Activated naive CD4-positive, alpha-beta T cell treated with anti-CD3 and anti-CD28 coated beads, Interleukin-2, amount 50 U/mL, for 24 hours (primary cell): ENCODE data around the gene EIF2B4.
"Not testable (repeated sequence)": the region's sequence is repeated elsewhere in the genome, so short reads cannot be mapped to it uniquely, and the experiment has no call there.

Experiments
- H3K27ac Mint-ChIP-seq: one replicate; pipeline ENCODE4 v1.8.0; 2021; ENCODE audit warnings: mild to moderate bottlenecking, mixed read lengths
- H3K27me3 Mint-ChIP-seq: one replicate; pipeline ENCODE4 v1.8.0; 2021; ENCODE audit warnings: mixed read lengths
- H3K36me3 Mint-ChIP-seq: one replicate; pipeline ENCODE4 v1.8.0; 2021; ENCODE audit warnings: mixed read lengths
- H3K4me1 Mint-ChIP-seq: one replicate; pipeline ENCODE4 v1.8.0; 2021; ENCODE audit warnings: mixed read lengths
- H3K4me3 Mint-ChIP-seq: one replicate; pipeline ENCODE4 v1.8.0; 2021; ENCODE audit warnings: mild to moderate bottlenecking, mixed read lengths
- H3K9me3 Mint-ChIP-seq: one replicate; pipeline ENCODE4 v1.8.0; 2021; ENCODE audit warnings: mixed read lengths

Gene EIF2B4

DNA sequence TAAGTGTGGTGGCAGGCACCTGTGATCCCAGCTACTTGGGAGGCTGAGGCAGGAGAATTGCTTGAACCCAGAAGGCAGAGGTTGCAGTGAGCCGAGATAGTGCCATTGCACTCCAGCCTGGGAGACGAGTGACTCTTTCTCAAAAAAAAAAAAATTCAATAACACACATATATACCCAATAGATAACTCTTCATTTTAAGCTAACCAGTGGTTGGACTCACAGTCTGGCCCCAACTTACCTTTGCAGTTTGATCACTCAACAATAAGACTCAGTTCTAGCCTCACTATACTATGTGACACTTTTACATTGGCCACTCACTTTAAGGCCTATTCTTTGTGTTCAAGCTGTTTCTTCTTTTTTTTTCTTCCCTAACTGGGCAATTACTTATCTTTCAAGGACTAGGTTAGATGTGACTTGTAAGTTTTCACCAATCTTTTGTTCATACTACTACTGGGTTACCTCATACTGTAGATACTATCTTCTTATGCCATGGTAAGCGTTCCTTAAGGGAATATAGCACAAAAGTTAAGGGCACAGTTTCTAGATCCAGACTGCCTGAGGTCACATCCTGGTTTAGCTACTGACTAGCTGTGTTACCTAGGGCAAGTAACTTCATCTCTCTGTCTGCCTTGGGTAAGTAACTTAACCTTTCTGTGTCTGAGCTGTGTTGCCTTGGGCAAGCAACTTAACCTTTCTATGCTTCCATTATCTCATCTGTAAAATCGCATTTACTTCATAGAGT is 7.3 kb downstream of the EIF2B4 start:
- Mint-ChIP-seq H3K9me3 (no peaks in the 10 kb centered on the region), H3K4me1 (peaks cover 9% of the 10 kb centered on the region), H3K27ac (no peak overlapping the region), H3K4me3 (no peak overlapping the region), H3K27me3 (no peaks in the 10 kb centered on the region), H3K36me3 (peaks cover 12% of the 10 kb centered on the region)

DNA sequence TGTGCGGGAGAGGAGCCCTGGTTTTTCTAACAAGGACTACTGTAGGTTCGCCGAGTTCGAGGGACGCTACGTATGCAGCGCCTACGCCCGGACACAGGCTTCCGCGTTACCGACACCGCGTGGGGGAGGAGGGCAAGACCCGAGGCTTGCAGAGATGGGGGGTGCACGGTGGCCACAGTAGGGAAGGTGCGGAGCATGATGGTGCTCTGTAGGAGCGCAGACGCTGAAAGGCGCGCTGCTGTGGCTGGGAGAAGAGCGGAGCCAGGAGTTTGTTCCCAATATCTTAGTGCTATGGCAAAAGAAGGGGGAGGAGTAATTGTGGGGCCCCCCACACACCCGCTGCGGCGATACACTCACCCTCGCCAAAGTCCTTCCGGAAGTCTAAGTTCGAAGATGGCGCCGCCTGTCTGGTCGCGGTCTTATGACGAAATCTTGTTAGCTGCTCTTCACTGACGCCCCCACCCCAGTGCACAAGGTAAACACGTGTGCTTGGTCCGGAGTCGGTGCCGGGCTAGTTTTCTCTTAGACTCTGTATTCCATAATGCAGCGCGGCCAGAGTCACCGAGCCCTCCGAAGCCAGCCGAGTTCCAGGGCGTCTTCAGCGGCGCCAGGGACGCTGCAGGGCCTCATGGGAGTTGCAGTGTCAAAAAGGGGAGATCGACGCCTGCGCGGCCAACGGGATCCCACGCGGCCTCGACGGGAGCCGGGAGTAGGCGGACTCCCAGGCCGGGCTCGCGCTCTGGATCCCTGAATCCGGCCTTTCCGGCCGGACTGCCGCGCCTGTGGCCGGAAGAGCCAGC is 13.6 kb downstream of the EIF2B4 start, which contains the start of gene GTF3C2:
GTF3C2 (minus strand) TSS at position 383 of the 800 bp plus-strand sequence. CDS start 13,210 bp downstream, outside the sequence.
- no peaks in the 10 kb centered on the region for H3K9me3 Mint-ChIP-seq
- peaks cover 5% of the 10 kb centered on the region for H3K36me3 Mint-ChIP-seq
- H3K27me3 Mint-ChIP-seq: no peaks in the 10 kb centered on the region
- peak within 1 kb of the TSS; percentile 99 for H3K27ac Mint-ChIP-seq
- peak within 1 kb of the TSS; percentile 98 for H3K4me3 Mint-ChIP-seq
- H3K4me1 Mint-ChIP-seq: peaks cover 56% of the 10 kb centered on the region

DNA sequence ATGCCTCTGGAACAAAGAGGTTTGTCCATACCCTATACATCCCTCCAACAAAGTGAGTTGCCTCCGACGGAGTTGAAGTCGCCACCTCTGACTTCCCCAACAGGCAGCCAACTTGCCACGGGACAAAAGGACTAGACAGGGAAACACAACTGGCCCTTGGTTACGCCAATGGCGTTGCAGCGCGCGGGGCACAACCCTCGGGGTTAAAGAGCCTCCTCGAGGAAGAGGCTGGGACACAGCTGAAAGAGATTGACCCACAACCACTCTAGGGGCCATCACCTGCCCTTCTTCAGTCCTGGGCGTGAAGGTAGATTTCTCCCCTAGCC is 14.1 kb downstream of the EIF2B4 start:
- H3K36me3 Mint-ChIP-seq: peaks cover 5% of the 10 kb centered on the region
- H3K27ac Mint-ChIP-seq: peak overlapping the region; percentile 99
- H3K4me3 Mint-ChIP-seq: peak overlapping the region; percentile 98
- no peaks in the 10 kb centered on the region for H3K27me3 Mint-ChIP-seq
- H3K9me3 Mint-ChIP-seq: no peaks in the 10 kb centered on the region
- peaks cover 60% of the 10 kb centered on the region for H3K4me1 Mint-ChIP-seq

DNA sequence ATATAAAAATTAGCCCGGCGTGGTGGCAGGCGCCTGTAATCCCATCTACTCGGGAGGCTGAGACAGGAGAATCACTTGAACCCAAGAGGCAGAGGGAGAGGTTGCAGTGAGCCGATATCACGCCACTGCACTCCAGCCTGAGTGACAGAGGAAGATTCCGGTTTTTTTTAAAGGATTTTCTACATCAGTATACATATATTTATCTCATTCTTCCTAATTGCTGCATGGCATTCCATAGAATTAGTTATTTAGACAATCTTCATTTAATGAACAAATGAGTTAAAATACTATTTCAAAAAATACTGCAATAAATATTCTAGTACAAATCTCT is 15.6 kb downstream of the EIF2B4 start:
- Mint-ChIP-seq H3K9me3 (no peaks in the 10 kb centered on the region), H3K4me3 (peak overlapping the region; percentile 38), H3K27ac (no peak overlapping the region), H3K36me3 (peaks cover 5% of the 10 kb centered on the region), H3K27me3 (no peaks in the 10 kb centered on the region), H3K4me1 (peaks cover 67% of the 10 kb centered on the region)

DNA sequence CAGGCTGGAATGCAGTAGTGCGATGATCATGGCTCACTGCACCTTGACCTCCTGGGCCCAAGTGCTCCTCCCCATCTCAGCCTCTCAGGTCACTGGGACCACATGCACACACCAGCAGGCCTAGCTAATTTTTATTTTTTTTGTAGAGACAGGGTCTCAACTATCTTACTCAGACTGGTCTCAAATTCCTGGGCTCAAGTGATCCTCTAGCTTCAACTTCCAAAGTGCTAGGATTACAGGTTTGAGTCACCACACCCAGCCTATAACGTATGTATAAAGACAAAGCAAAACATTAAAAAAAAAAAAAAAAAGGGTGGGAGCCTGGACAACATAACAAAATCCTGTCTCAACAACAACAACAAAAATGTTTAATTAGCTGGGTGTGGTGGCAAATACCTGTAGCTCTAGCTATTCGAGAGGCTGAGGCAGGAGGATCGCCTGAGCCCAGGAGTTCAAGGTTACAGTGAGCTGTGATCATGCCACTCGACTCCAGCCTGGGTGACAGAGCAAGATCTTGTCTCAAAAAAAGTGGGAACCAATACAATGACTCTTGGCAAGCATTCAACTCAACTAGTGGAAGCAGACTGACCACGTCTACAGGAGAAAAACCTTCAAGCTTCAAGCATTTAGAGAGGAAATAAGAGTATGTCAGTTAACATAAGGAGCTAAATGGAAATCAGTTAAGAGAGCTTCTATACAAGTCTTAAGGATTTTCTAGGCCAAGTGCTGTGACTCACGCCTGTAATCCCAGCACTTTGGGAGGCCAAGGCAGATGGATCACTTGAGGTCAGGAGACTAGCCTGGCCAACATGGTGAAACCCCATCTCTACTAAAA is 16.2 kb downstream of the EIF2B4 start:
- peak overlapping the region; percentile 38 for H3K4me3 Mint-ChIP-seq
- H3K27me3 Mint-ChIP-seq: no peaks in the 10 kb centered on the region
- H3K4me1 Mint-ChIP-seq: peaks cover 71% of the 10 kb centered on the region
- no peaks in the 10 kb centered on the region for H3K9me3 Mint-ChIP-seq
- peak overlapping the region; percentile 62 for H3K27ac Mint-ChIP-seq
- H3K36me3 Mint-ChIP-seq: peaks cover 7% of the 10 kb centered on the region

DNA sequence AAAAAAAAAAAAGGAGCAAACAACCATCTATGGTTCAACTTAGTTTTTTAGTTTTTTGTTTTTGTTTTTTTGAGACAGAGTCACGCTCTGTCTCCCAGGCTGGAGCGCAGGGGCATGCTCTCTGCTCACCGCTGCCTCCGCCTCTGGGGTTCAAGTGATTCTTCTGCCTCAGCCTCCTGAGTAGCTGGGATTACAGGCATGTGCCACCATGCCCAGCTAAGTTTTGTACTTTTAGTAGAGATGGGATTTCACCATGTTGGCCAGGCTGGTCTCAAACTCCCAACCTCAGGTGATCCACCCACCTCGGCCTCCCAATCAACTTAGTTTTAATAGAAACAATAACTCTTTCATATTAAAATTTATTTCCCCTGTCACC is 16.8 kb downstream of the EIF2B4 start:
- H3K36me3 Mint-ChIP-seq, H3K4me3 Mint-ChIP-seq, H3K9me3 Mint-ChIP-seq, H3K27ac Mint-ChIP-seq, H3K27me3 Mint-ChIP-seq: not testable (repeated sequence)
- peaks cover 67% of the 10 kb centered on the region for H3K4me1 Mint-ChIP-seq

DNA sequence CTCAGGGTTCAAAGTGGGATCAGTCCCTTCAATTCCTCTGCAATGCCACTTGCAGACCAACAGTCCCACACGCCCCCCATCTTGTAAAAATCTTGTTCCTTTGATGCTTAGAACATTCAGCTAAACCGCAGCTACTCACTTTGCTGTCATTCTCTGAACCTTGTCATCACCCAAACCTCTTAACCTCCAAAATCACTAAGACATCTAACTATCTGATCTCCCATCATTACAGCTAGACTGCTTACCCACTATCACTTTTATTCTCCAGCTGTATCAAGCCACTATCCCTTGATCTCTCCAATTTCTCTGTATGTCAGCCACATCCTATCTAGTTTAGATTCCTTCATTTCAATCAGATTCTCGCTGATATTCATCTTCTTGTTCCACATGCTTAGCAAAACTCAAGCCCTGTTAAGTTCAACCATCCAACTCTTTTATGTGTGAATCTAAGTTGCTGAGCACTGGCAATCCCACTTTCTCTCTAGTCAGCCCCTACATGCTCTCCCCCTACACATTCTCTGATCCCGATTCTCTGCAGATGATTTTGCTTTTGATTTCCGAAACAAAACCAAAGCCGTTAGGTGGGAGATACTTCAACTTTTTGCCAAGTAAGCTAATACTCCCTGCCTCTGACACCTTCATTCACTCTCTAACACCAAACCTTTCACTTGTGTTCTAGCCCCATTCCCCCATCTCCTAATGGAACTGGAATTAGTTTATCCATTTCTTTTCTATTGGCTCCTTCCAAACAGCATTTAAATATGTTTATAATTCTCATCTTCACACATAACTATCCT is 18.1 kb downstream of the EIF2B4 start:
- H3K36me3 Mint-ChIP-seq: peaks cover 5% of the 10 kb centered on the region
- H3K27me3 Mint-ChIP-seq: no peaks in the 10 kb centered on the region
- no peaks in the 10 kb centered on the region for H3K9me3 Mint-ChIP-seq
- peaks cover 68% of the 10 kb centered on the region for H3K4me1 Mint-ChIP-seq
- H3K27ac Mint-ChIP-seq: peak overlapping the region; percentile 31
- H3K4me3 Mint-ChIP-seq: peak overlapping the region; percentile 12

DNA sequence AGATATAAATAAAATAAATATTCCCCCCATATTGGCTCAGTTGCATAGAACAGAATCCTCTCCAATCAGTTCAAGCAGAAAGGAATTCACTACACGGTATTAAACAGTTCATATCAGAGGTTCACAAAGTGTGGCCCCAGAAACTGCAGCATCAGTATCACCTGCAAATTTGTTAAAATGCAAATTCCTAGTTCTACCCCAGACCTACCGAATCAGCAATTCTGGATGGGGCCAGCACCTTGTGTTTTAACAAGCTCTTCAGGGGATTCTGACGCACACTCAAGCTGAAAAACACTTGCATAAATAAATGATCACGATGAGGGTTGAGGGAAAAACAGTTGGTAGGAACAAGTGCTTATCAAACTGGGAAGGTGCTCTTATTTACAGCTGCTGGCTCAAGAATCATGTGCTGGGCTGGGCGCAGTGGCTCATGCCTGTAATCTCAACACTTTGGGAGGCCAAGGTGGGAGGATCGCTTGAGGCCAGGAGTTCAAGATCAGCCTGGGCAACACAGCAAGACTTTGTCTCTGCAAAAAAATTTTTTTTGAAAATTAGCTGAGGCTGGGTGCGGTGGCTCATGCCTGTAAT is 19.9 kb downstream of the EIF2B4 start:
- Mint-ChIP-seq H3K27me3 (no peaks in the 10 kb centered on the region), H3K9me3 (no peaks in the 10 kb centered on the region), H3K36me3 (peaks cover 2% of the 10 kb centered on the region), H3K4me1 (peaks cover 63% of the 10 kb centered on the region), H3K27ac (no peak overlapping the region), H3K4me3 (no peak overlapping the region)

DNA sequence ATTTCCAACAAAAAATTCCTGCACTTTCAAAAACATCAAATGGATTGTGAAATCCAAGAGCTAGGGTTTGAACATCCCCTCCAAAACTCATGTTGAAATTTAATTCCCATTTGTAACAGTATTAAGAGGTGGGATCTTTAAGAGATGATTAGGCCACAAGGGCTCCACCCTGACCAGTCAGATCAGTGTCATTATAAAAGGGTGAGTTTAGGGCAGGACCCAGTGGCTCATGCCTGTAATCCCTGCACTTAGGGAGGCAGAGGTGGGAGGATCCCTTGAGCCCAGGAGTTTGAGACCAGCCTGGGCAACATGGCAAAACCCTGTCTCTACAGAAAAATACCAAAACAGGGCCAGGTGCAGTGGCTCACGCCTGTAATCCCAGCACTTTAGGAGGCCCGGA is 22.5 kb downstream of the EIF2B4 start:
- H3K4me3 Mint-ChIP-seq: no peak overlapping the region
- H3K27ac Mint-ChIP-seq: no peak overlapping the region
- no peaks in the 10 kb centered on the region for H3K9me3 Mint-ChIP-seq
- peaks cover 43% of the 10 kb centered on the region for H3K4me1 Mint-ChIP-seq
- no peaks in the 10 kb centered on the region for H3K27me3 Mint-ChIP-seq
- H3K36me3 Mint-ChIP-seq: peaks cover 3% of the 10 kb centered on the region

DNA sequence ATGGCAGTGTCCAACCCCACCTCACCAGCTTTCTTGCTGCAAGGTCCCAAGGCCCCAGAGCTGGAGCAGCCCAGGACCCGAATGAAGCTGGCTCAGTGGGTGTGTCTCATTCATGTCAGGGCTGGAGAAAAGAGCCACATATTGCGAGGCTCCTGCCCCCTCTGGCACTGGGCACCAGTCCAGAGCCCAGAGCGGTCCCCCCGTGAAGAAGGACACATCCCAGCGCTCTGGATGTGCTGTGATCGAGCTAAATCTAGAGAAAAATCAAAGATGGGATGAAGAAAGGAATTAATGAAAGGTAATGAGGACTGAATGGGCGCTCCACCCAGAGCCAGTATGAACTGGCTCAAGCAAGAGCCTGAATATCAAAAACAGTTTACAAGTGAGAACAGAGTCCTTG is 34.0 kb downstream of the EIF2B4 start:
- H3K27ac Mint-ChIP-seq: no peak overlapping the region
- peaks cover 5% of the 10 kb centered on the region for H3K36me3 Mint-ChIP-seq
- no peaks in the 10 kb centered on the region for H3K27me3 Mint-ChIP-seq

DNA sequence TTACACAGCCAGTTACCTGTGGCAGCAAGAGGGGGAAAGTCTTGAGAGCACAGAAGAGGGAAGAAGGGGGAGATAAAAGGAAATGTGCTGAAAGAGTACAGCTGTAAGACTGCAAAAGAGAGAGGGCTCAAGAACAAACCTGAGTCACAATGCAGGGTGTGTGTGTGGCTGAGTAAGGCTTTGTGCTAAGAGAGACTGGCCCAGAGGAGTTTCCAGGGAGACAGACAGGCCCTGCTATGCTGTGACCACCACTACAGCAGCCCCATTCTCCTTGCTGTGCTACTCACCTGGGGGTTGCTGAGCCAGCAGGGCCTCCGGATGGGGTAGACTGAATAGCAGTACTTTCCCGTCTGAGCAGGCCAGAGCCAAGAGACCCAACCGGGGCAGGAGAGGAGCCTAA is 34.8 kb downstream of the EIF2B4 start:
- H3K4me3 Mint-ChIP-seq: no peak overlapping the region
- H3K27ac Mint-ChIP-seq: peak overlapping the region; percentile 66
- H3K4me1 Mint-ChIP-seq: no peaks in the 10 kb centered on the region
- no peaks in the 10 kb centered on the region for H3K27me3 Mint-ChIP-seq
- H3K36me3 Mint-ChIP-seq: peaks cover 6% of the 10 kb centered on the region
- no peaks in the 10 kb centered on the region for H3K9me3 Mint-ChIP-seq

More for the DNA sequence above, 34.0 kb downstream of the EIF2B4 start:
- H3K4me3 Mint-ChIP-seq: no peak overlapping the region
- no peaks in the 10 kb centered on the region for H3K9me3 Mint-ChIP-seq
- no peaks in the 10 kb centered on the region for H3K4me1 Mint-ChIP-seq

DNA sequence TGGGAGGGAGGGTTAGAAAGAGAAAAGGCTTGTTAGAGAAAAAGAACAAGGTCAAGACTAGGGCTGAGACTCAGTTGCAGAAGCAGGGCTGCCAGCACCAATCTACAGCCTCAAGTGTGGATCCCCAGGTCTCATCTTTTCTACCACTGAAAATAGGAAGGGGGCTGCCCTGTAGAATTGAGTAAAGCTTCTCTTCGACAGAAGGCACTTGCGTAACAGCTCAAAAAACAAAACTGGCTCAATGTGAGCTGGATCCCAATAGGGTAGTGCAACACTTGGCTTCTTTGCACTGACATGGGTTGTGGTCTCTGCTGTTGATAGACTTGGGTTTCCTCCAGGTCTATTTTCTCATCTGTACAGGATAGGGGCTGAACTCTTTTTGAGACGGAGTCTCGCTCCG is 45.4 kb downstream of the EIF2B4 start:
- H3K4me1 Mint-ChIP-seq: peaks cover 18% of the 10 kb centered on the region
- H3K9me3 Mint-ChIP-seq: no peaks in the 10 kb centered on the region
- H3K36me3 Mint-ChIP-seq: peaks cover 14% of the 10 kb centered on the region
- peak overlapping the region; percentile 19 for H3K27ac Mint-ChIP-seq
- peak overlapping the region; percentile 55 for H3K4me3 Mint-ChIP-seq
- no peaks in the 10 kb centered on the region for H3K27me3 Mint-ChIP-seq

DNA sequence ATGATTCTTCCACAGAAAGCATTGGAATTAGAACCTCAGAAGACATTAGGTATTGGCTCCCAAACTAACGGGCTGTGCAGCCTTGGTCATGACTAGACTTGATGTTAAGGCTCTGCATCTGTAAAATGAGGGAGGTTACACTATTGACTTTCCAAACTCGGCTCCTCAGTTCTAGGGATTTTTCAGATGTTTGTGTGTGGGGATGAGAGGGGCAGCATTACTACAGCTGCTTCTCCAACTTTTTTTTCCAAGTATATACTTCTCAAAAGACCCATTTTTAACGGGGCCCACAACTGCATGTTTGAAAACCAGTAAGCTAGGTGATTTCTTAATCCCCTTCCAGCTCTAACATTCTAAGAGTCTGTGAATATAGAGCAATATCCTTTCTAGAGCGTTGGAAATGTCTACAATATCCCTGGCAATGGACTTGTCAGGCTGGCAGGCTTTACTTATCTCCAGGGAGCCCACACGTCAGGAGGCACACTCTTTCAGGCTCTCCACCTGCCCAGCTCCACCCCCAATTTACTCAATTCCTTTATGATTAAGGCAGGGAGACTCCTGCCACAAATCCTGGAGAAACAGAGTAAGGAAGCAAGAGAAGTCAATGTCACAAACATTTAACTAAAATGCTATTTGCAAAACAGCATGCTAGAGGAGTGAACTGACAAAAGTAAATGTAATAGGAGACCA is 46.4 kb downstream of the EIF2B4 start:
- H3K36me3 Mint-ChIP-seq: peaks cover 16% of the 10 kb centered on the region
- H3K4me3 Mint-ChIP-seq: peak overlapping the region; percentile 99
- H3K4me1 Mint-ChIP-seq: peaks cover 18% of the 10 kb centered on the region
- H3K27ac Mint-ChIP-seq: peak overlapping the region; percentile 99
- no peaks in the 10 kb centered on the region for H3K27me3 Mint-ChIP-seq
- H3K9me3 Mint-ChIP-seq: no peaks in the 10 kb centered on the region

DNA sequence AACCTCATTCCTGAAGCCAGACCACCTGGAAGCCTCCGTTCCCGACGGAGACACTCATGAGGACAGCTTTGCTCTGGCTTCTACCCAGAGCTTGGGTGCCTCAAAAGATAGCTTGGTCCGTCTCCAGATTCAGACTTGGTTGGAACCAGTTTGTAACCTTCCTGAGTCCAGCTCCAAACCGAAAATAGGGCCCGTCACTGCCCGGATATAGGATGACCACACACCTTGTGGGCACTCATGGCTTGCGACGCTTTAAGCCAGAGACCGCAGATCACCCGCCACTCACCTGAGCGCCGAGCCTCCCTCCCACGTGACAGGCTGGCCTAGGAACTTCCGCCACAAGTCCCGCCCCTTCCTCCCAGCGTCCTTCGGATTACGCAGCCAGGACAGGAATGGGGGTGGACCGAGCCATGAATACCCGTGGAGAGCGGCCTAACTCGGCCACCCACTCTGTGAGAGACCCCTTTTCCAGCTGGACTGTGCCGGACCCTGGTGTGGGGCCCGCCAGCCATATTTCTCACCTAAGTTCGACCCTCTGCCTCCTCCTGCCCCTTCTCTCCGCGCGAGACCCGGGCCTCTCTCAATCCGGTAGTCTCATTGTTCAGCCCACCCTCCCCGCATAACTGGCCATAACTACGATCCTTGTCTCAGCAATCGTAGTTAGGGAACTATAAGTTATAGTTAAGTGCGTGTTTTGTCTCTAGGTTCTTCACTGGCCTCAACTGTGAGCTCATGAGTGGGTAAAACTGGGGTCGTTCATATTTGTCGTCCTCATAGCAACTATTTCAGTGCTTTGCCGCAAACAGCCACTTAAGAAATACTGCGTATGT is 47.2 kb downstream of the EIF2B4 start, which contains the start of gene MPV17:
MPV17 (minus strand) TSS at position 332 of the 830 bp plus-strand sequence. CDS start 580 bp downstream, outside the sequence.
- Mint-ChIP-seq H3K9me3 (no peaks in the 10 kb centered on the region), H3K4me3 (peak within 1 kb of the TSS; percentile 99), H3K27ac (peak within 1 kb of the TSS; percentile 99), H3K27me3 (no peaks in the 10 kb centered on the region), H3K36me3 (peaks cover 16% of the 10 kb centered on the region), H3K4me1 (peaks cover 18% of the 10 kb centered on the region)
